WTC11 (cell line): ENCODE results near the gene TAF10. TPM values are rescaled to one million over a fixed set of nuclear protein-coding genes. Genes with fewer than 3 reads are reported as not detected.

ENCODE experiments used
- ATAC-seq: fragments of 200-7000 bp; cut with Tn5 transposase; 2 replicates; pipeline ENCODE4 v1.10.0; 2021; ENCODE audit warnings: mild to moderate bottlenecking, moderate library complexity
- CTCF ChIA-PET: fragments of 300-600 bp; sonication (Branson Sonifier 250); formaldehyde crosslinking; loops from one replicate; lab custom pipeline; 2021; ENCODE audit warnings: antibody characterized with exemption; lab: Charles Lee
- POLR2A ChIA-PET: fragments of 350-600 bp; sonication (Branson Sonifier 250); formaldehyde crosslinking; loops from one replicate; lab custom pipeline; 2021; ENCODE audit warnings: antibody characterized with exemption; lab: Charles Lee
- DNase-seq: peaks from one replicate; pipeline ENCODE4 v3.0.0; 2021; ENCODE audit warnings: low spot score
- H3K27ac Mint-ChIP-seq: 2 replicates; pipeline ENCODE4 v1.8.0; 2021; ENCODE audit warnings: mixed read lengths
- H3K27me3 Mint-ChIP-seq: 2 replicates; pipeline ENCODE4 v1.8.0; 2021; ENCODE audit warnings: low read depth, mild to moderate bottlenecking, moderate library complexity, mixed read lengths
- H3K36me3 Mint-ChIP-seq: 2 replicates; pipeline ENCODE4 v1.8.0; 2021; ENCODE audit warnings: mixed read lengths
- H3K4me1 Mint-ChIP-seq: 2 replicates; pipeline ENCODE4 v1.8.0; 2022; ENCODE audit warnings: mixed read lengths
- H3K4me3 Mint-ChIP-seq: 2 replicates; pipeline ENCODE4 v1.8.0; 2021; ENCODE audit warnings: mild to moderate bottlenecking, moderate library complexity, mixed read lengths
- H3K9me3 Mint-ChIP-seq: 2 replicates; pipeline ENCODE4 v1.8.0; 2021; ENCODE audit warnings: mixed read lengths
- ETV6 ChIP-seq: sonication (generic); formaldehyde crosslinking; IDR thresholded peaks from 2 replicates; pipeline ENCODE4 v1.8.1; 2022; ENCODE audit warnings: mild to moderate bottlenecking, missing genetic modification reagents
- NFE2L1 ChIP-seq: sonication (generic); formaldehyde crosslinking; IDR thresholded peaks from 2 replicates; pipeline ENCODE4 v1.8.1; 2023; ENCODE audit warnings: missing genetic modification reagents
- NR2C2 ChIP-seq: sonication (generic); formaldehyde crosslinking; IDR thresholded peaks from 2 replicates; pipeline ENCODE4 v1.8.0; 2022; ENCODE audit warnings: mild to moderate bottlenecking, missing genetic modification reagents
- PRRX2 ChIP-seq: fragments of 250-450 bp; sonication (Bioruptor Pico); IDR thresholded peaks from 2 replicates; pipeline ENCODE4 v1.8.0; 2021; ENCODE audit warnings: mild to moderate bottlenecking
- STAT6 ChIP-seq: sonication (generic); formaldehyde crosslinking; conservative IDR thresholded peaks from 2 replicates; pipeline ENCODE4 v1.8.1; 2023; ENCODE audit warnings: mild to moderate bottlenecking, low read depth, missing genetic modification reagents, moderate library complexity
- TCF7 ChIP-seq: sonication (generic); formaldehyde crosslinking; IDR thresholded peaks from 2 replicates; pipeline ENCODE4 v1.8.0; 2022; ENCODE audit warnings: mild to moderate bottlenecking, low read depth, missing genetic modification reagents, moderate library complexity
- ZBTB21 ChIP-seq: sonication (generic); formaldehyde crosslinking; IDR thresholded peaks from 2 replicates; pipeline ENCODE4 v1.8.1; 2023; ENCODE audit warnings: mild to moderate bottlenecking, missing genetic modification reagents, borderline replicate concordance
- ZNF232 ChIP-seq: sonication (generic); formaldehyde crosslinking; IDR thresholded peaks from 2 replicates; pipeline ENCODE4 v1.8.0; 2022; ENCODE audit warnings: mild to moderate bottlenecking, missing genetic modification reagents
- ZNF317 ChIP-seq: sonication (generic); formaldehyde crosslinking; IDR thresholded peaks from 2 replicates; pipeline ENCODE4 v1.8.1; 2023; ENCODE audit warnings: low read depth, mild to moderate bottlenecking, moderate library complexity, missing genetic modification reagents, borderline replicate concordance
- ZNF416 ChIP-seq: fragments of 250-450 bp; sonication (Bioruptor Pico); IDR thresholded peaks from 2 replicates; pipeline ENCODE4 v1.9.0; 2021; ENCODE audit warnings: mild to moderate bottlenecking, inconsistent platforms
- total RNA-seq: library from RNA; stranded (reverse); gene quantifications from 3 replicates; pipeline ENCODE4 v1.2.3, GENCODE V29; 2021
- TF ChIP-seq, protein P1 (sequence below): sonication (generic); formaldehyde crosslinking; IDR thresholded peaks from 2 replicates; pipeline ENCODE4 v1.8.0; 2023; ENCODE audit warnings: missing genetic modification reagents, mild to moderate bottlenecking, borderline replicate concordance
- TF ChIP-seq, protein P2 (sequence below): fragments of 250-450 bp; sonication (Bioruptor Pico); IDR thresholded peaks from 2 replicates; pipeline ENCODE4 v2.1.2; 2022; ENCODE audit warnings: mild to moderate bottlenecking, moderate library complexity
- TF ChIP-seq, protein P3 (sequence below): sonication (generic); formaldehyde crosslinking; IDR thresholded peaks from 2 replicates; pipeline ENCODE4 v1.8.1; 2023; ENCODE audit warnings: mild to moderate bottlenecking, missing genetic modification reagents
- TF ChIP-seq, protein P4 (sequence below): sonication (generic); formaldehyde crosslinking; IDR thresholded peaks from 2 replicates; pipeline ENCODE4 v1.8.1; 2022; ENCODE audit warnings: low read depth, mild to moderate bottlenecking, moderate library complexity, missing genetic modification reagents, borderline replicate concordance

TAF10 gene
- total RNA-seq, 1 experiment from 2014 or later: 165 TPM

DNA sequence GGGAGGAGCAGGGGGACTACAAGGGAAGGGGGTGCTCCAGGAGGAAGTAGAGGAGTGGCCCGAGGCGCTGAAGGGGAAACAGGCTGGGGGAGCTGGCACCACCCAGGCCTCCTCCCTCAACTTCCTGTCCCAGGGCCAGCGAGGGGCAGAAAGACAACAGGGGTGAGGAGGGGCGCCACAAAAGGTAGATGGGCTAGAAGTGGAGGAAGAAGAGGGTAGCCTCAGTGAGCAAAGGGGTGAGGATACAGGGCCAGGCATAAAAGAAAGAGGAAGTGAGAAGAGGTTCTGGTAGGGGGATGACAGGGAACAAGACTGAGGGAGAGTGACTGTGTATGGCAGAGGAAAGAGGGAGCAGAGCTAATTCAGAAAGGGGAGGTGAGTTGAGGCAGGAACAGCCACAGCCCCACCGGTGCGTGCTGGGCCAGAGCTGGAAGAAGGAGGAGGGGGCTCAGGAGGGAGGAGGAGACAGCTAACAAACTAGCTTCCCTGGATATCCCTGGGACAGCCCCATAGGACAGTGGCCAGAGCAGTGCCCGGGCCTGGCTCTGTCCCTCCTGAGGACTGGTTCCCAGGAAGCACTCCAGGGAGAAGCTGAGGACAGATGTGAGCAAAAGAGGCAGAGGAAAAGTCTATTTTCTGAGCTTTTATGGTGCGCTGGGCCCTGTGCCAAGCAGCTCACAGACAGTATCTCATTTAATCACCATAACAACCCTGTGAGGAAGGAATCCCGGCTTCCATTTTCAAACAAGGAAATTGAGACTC is 35.1 kb upstream of the TAF10 start:
- Mint-ChIP-seq H3K4me3 (no peak overlapping the region), H3K27ac (no peak overlapping the region), H3K4me1 (no peaks in the 10 kb centered on the region), H3K9me3 (no peaks in the 10 kb centered on the region), H3K27me3 (no peaks in the 10 kb centered on the region), H3K36me3 (no peaks in the 10 kb centered on the region)
- no peak for TF ChIP-seq ZBTB21 (CRISPR knock-in tag)
- peak; percentile 29; the same call in 1 of the 2 replicates for TF ChIP-seq ETV6 (CRISPR knock-in tag)
- no peak for TF ChIP-seq ZNF317 (CRISPR knock-in tag)
- POLR2A ChIA-PET: interaction anchor here (0.9 kb wide), 1 partner anchor 43 kb away, joined by 3 read pairs; no protein-coding TSS in a partner anchor
- ATAC-seq: peak; percentile 78
- CTCF ChIA-PET: interaction anchor here (1.0 to 1.6 kb wide), 3 partner anchors 17 to 36 kb away, joined by 3 to 8 read pairs (median 4); partner anchors contain the start of gene TAF10
- DNase-seq: peak; percentile 27

GRCh38 chr11:6646576-6646917 is 34.5 kb upstream of the TAF10 start:
- POLR2A ChIA-PET: interaction anchor here (0.9 kb wide), 1 partner anchor 42 kb away, joined by 3 read pairs; no protein-coding TSS in a partner anchor
- Mint-ChIP-seq H3K9me3 (no peaks in the 10 kb centered on the region), H3K27ac (no peak overlapping the region), H3K4me1 (no peaks in the 10 kb centered on the region), H3K4me3 (no peak overlapping the region), H3K36me3 (no peaks in the 10 kb centered on the region), H3K27me3 (no peaks in the 10 kb centered on the region)
- DNase-seq (no peak), ATAC-seq (peak; percentile 10)
- TF ChIP-seq, protein P1, sequence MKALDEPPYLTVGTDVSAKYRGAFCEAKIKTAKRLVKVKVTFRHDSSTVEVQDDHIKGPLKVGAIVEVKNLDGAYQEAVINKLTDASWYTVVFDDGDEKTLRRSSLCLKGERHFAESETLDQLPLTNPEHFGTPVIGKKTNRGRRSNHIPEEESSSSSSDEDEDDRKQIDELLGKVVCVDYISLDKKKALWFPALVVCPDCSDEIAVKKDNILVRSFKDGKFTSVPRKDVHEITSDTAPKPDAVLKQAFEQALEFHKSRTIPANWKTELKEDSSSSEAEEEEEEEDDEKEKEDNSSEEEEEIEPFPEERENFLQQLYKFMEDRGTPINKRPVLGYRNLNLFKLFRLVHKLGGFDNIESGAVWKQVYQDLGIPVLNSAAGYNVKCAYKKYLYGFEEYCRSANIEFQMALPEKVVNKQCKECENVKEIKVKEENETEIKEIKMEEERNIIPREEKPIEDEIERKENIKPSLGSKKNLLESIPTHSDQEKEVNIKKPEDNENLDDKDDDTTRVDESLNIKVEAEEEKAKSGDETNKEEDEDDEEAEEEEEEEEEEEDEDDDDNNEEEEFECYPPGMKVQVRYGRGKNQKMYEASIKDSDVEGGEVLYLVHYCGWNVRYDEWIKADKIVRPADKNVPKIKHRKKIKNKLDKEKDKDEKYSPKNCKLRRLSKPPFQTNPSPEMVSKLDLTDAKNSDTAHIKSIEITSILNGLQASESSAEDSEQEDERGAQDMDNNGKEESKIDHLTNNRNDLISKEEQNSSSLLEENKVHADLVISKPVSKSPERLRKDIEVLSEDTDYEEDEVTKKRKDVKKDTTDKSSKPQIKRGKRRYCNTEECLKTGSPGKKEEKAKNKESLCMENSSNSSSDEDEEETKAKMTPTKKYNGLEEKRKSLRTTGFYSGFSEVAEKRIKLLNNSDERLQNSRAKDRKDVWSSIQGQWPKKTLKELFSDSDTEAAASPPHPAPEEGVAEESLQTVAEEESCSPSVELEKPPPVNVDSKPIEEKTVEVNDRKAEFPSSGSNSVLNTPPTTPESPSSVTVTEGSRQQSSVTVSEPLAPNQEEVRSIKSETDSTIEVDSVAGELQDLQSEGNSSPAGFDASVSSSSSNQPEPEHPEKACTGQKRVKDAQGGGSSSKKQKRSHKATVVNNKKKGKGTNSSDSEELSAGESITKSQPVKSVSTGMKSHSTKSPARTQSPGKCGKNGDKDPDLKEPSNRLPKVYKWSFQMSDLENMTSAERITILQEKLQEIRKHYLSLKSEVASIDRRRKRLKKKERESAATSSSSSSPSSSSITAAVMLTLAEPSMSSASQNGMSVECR: no peak
- TF ChIP-seq ZBTB21 (CRISPR knock-in tag) (no peak), TCF7 (CRISPR knock-in tag) (no peak), NR2C2 (no peak), NFE2L1 (CRISPR knock-in tag) (no peak), ZNF232 (CRISPR knock-in tag) (no peak), ZNF416 (CRISPR knock-in tag) (no peak), ETV6 (CRISPR knock-in tag) (no peak), STAT6 (no peak), PRRX2 (CRISPR knock-in tag) (no peak)
- TF ChIP-seq, protein P2, sequence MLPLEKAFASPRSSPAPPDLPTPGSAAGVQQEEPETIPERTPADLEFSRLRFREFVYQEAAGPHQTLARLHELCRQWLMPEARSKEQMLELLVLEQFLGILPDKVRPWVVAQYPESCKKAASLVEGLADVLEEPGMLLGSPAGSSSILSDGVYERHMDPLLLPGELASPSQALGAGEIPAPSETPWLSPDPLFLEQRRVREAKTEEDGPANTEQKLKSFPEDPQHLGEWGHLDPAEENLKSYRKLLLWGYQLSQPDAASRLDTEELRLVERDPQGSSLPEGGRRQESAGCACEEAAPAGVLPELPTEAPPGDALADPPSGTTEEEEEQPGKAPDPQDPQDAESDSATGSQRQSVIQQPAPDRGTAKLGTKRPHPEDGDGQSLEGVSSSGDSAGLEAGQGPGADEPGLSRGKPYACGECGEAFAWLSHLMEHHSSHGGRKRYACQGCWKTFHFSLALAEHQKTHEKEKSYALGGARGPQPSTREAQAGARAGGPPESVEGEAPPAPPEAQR (CRISPR knock-in tag): no peak
- TF ChIP-seq, protein P3, sequence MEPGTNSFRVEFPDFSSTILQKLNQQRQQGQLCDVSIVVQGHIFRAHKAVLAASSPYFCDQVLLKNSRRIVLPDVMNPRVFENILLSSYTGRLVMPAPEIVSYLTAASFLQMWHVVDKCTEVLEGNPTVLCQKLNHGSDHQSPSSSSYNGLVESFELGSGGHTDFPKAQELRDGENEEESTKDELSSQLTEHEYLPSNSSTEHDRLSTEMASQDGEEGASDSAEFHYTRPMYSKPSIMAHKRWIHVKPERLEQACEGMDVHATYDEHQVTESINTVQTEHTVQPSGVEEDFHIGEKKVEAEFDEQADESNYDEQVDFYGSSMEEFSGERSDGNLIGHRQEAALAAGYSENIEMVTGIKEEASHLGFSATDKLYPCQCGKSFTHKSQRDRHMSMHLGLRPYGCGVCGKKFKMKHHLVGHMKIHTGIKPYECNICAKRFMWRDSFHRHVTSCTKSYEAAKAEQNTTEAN: no peak
- TF ChIP-seq, protein P4, sequence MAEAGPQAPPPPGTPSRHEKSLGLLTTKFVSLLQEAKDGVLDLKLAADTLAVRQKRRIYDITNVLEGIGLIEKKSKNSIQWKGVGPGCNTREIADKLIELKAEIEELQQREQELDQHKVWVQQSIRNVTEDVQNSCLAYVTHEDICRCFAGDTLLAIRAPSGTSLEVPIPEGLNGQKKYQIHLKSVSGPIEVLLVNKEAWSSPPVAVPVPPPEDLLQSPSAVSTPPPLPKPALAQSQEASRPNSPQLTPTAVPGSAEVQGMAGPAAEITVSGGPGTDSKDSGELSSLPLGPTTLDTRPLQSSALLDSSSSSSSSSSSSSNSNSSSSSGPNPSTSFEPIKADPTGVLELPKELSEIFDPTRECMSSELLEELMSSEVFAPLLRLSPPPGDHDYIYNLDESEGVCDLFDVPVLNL (CRISPR knock-in tag): no peak
- CTCF ChIA-PET: interaction anchor here (1.0 to 1.6 kb wide), 3 partner anchors 16 to 35 kb away, joined by 3 to 8 read pairs (median 4); partner anchors contain the start of gene TAF10
